SK-N-SH treated with all-trans-retinoic acid at 6 μM for 48 hours (cell line): ENCODE measurements around the gene ZMIZ1.

ENCODE experiments used
- ARNTL ChIP-seq: fragments of 450-650 bp; formaldehyde crosslinking; IDR thresholded peaks from 2 replicates; pipeline ENCODE4 v1.5.0; 2020; ENCODE audit warnings: low read depth, mild to moderate bottlenecking, moderate library complexity, borderline replicate concordance
- BACH2 ChIP-seq: fragments of 250-450 bp; sonication (Bioruptor Pico); IDR thresholded peaks from 2 replicates; pipeline ENCODE4 v1.9.0; 2021; ENCODE audit warnings: mild to moderate bottlenecking, borderline replicate concordance
- CREB5 ChIP-seq: fragments of 250-450 bp; sonication (Bioruptor Pico); IDR thresholded peaks from 2 replicates; pipeline ENCODE4 v1.5.1; 2020; ENCODE audit warnings: low read depth, mild to moderate bottlenecking, moderate library complexity
- PATZ1 ChIP-seq: fragments of 250-450 bp; sonication (Bioruptor Pico); IDR thresholded peaks from 2 replicates; pipeline ENCODE4 v1.8.0; 2020; ENCODE audit warnings: mild to moderate bottlenecking, moderate library complexity, borderline replicate concordance
- SNAI2 ChIP-seq: fragments of 250-450 bp; sonication (Bioruptor Pico); IDR thresholded peaks from 2 replicates; pipeline ENCODE4 v1.5.0; 2020; ENCODE audit warnings: mild to moderate bottlenecking, moderate library complexity
- ZFP3 ChIP-seq: fragments of 250-450 bp; sonication (Bioruptor Pico); IDR thresholded peaks from 2 replicates; pipeline ENCODE4 v1.5.0; 2020; ENCODE audit warnings: mild to moderate bottlenecking, moderate library complexity
- ZFP30 ChIP-seq: fragments of 450-650 bp; formaldehyde crosslinking; IDR thresholded peaks from 2 replicates; pipeline ENCODE4 v1.5.0; 2022; ENCODE audit warnings: mild to moderate bottlenecking, moderate library complexity

- no peak for TF ChIP-seq BACH2
- TF ChIP-seq CREB5 (CRISPR knock-in tag), result no peak
- TF ChIP-seq PATZ1 (CRISPR knock-in tag), result no peak
- no peak for TF ChIP-seq ZFP3 (CRISPR knock-in tag)
- TF ChIP-seq ZFP30 (CRISPR knock-in tag), result no peak
- TF ChIP-seq ARNTL, result no peak
- TF ChIP-seq SNAI2, result no peak
Observed at GRCh38 chr10:79219322-79219957, 150.7 kb downstream of the ZMIZ1 start.
